ENCODE measurements around the gene ATXN7L1.

Gene ATXN7L1, protein sequence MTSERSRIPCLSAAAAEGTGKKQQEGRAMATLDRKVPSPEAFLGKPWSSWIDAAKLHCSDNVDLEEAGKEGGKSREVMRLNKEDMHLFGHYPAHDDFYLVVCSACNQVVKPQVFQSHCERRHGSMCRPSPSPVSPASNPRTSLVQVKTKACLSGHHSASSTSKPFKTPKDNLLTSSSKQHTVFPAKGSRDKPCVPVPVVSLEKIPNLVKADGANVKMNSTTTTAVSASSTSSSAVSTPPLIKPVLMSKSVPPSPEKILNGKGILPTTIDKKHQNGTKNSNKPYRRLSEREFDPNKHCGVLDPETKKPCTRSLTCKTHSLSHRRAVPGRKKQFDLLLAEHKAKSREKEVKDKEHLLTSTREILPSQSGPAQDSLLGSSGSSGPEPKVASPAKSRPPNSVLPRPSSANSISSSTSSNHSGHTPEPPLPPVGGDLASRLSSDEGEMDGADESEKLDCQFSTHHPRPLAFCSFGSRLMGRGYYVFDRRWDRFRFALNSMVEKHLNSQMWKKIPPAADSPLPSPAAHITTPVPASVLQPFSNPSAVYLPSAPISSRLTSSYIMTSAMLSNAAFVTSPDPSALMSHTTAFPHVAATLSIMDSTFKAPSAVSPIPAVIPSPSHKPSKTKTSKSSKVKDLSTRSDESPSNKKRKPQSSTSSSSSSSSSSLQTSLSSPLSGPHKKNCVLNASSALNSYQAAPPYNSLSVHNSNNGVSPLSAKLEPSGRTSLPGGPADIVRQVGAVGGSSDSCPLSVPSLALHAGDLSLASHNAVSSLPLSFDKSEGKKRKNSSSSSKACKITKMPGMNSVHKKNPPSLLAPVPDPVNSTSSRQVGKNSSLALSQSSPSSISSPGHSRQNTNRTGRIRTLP

DNA sequence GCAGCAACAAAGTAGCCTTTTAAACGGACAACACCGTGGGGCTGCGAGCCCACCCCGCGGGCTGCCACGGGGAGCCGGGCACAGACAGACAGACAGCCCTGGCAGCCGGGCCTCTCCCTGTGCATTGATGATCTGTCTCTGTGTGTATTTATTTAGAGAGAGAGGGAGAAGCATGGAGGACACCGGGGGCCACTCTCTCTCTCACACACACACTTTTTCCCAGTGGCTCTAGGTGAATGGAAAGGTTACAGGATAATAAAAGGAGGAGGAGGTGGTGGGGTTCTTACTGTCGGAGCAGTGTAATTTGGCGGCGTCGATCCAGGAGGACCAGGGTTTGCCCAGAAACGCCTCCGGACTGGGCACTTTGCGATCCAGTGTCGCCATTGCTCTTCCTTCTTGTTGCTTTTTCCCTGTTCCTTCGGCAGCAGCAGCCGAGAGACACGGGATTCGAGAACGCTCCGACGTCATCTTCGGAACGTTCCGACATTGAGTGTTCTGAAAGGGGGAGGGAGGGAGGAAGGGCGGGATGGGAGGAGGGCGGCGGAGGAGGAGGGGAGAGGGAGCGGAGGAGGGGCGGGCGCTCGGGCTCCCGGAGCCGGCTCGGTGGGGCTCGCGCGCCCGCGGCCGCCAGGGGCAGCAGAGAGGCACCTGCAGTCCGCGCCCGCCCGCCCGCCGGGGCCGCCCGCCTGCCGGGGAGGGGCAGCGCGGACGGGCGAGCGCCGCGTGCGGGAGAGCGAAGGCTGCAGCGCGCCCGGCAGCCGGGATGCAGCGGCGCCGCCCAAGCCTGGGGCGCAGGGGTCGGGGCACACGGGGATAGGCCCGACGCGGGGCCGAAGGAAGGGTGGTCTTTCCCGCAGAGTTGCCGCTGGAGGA lies at the start of gene ATXN7L1:
Gene ATXN7L1 (minus strand): TSS at position 509 of the 873 bp plus-strand sequence. CDS start 41 bp downstream, at position 468.
- DNase-seq (ENCODE audit: low spot score): peak; percentile 97

DNA sequence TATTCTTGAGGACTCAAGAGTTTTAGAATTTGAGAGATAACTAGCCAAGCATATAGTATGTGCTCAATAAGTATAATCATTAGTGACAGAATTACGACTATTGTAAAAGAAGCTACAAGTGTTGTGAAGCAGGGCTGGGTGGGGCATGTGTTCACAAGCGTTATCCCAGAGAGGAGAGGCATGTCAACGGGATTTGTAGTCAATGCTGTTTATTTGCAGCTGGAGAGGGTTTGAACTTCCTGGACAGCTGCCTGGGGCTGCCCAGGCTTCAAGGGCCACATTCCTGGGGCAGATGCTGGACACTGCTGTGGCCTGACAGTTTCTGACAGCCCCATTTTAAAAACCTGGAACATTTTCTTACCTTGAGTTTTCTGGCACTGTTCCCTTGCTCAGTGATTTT lies 49.7 kb upstream of the ATXN7L1 start:
- no peak for DNase-seq (ENCODE audit: low spot score)

DNA sequence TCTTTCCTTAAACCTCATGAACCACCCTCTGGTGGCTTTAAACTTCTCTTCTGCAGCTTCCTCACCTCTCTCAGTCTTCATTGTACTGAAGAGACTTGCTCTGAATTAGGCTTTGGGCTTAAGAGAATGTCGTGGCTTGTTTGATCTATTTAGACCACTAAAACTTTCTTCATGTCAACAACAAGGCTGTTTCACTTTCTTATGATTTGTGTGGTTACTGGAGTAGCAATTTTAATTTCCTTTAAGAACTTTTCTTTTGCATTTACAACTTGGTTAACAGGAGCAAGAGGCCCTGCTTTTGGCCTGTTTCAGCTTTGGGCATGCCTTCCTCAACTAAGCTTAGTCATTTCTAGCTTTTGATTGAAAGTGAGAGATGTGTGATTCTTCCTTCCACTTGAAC lies 48.5 kb upstream of the ATXN7L1 start:
- no peak for DNase-seq (ENCODE audit: low spot score)

DNA sequence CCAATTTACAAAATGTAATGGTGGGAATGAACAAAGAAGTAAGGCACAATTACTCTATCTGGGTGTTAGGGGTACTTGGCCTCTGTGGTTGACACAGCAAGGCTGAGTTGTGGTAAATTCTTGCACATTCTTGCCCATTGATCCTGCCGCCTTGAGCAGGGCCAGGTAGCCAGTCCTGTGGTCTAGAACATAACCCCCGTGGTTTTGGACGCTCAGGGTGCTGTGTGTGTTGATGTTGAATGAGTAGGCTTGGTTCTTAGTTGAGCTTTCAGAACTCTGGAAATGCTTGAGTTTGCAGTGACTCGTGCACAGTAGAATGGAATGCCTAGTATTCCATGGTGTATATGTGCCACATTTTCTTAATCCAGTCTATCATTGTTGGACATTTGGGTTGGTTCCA lies 44.4 kb upstream of the ATXN7L1 start:
- peak; percentile 36 for DNase-seq (ENCODE audit: low spot score)

DNA sequence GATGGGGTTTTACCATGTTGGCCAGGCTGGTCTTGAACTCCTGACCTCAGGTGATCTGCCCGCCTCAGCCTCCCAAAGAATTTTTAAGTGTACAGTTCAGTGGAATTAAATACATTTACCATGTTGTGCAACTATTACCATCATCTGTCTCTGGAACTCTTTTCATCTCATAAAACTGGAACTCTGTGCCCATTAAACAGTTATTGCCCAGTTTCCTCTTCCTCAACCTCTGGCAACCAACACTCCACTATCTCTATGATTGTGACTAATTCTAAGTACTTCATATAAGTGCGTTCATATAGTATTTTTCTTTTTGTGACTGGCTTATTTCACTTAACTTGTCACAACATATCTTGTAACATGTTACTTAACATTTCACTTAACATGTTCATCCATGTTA lies 41.3 kb upstream of the ATXN7L1 start:
- no peak for DNase-seq (ENCODE audit: low spot score)

DNA sequence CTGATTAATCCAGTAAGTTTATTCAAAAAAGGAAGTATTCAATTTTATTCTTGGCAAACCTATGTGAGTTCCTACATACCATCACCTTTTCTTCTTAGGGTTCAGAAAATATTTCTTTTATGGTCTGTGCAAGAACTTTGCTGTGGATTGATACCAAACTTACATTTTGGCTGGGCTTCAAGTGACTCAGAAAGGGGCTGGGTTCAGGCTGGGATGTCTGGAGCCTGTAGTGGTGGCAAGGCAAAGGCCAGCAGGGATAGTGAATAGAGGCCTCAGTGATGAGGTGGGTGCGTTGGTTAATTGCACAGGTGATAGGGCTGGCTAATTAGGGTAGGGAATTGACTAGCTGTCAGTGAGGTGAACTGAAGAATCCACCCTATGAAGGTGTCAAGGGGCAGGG lies 40.2 kb upstream of the ATXN7L1 start:
- DNase-seq (ENCODE audit: low spot score): no peak

DNA sequence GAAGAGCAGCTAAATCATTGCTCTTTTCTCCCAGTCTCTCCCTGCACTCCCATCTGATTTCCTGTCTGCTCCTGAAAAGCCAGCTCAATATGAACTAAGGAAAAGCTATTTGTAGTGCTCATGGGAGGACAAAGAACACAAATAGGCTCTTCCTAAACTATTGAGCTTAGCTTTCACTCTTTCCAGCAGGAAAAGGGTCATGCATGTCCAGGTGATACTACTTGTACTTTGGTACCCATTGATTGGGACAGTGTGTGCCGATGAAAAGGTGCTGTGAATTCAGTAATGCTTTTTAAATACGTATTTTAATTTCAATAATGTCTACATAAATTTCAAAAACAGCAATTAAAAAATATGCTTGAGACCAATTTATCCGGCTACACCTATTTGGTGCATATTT lies 37.5 kb upstream of the ATXN7L1 start:
- no peak for DNase-seq (ENCODE audit: low spot score)

DNA sequence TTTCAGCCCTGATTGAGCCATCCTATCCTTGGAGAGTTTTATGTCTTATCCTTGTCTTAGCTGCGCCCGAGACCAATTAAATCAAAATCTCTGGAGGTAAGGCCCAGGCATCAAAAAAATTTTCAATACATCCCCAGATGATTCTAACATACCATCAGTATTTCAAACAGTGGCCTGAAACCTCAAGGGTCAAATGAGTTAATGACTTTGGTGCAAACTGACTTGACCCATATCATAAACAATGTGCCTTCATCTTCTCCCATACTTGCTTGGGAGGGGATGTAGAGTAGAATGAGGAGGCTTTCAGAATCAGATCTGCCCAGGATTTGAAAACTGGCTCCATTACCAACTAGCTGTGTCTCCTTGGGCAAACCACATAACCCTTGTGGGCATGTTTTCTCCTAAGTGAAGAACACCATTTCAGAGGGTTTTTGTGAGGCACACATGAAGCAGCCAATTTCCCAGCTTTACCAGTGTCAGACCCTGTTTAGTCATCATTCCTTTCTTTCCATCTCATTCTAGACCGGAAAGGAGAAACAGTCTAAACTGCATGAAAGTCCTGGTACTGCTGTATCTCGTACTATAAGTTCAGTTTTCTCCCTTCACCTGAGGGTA lies 35.7 kb upstream of the ATXN7L1 start:
- DNase-seq (ENCODE audit: low spot score): no peak

DNA sequence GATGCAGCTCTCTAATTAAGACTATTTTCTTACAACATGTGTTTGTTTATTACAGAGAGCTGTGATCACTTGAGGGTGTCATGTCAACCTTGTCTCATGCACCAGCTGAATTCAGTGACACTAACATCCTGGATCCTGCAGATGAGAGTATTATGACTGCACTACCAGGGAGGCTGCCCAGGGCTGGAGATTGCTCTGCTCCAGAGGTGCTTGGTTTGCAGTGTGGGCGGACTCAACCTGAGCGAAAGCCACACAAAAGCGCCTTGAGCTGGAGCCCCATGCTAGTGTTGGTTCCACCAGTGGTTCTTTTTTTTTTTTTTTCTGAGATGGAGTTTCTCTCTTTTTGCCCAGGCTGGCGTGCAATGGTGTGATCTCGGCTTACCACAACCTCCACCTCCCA lies 33.8 kb upstream of the ATXN7L1 start:
- DNase-seq (ENCODE audit: low spot score): no peak

DNA sequence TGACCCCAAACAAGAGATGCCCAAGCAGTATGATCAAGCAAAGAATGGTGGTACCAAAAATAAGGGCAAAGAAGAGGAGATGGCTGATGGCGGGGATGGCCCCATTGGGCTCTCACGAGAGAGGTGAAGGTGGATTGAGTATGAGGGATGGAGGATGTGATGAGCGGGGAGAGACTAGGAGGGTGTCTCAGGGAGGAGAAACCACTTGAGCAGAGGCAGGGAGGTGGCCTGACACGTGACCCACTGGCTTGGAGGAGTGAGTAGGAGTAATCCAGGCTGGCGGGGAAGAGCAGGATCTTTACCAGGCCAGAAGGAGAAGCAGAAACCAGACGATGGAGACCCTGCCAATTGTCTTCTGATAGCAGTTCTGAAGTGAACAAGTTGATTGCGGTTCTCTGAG lies 33.3 kb upstream of the ATXN7L1 start:
- DNase-seq (ENCODE audit: low spot score): no peak

DNA sequence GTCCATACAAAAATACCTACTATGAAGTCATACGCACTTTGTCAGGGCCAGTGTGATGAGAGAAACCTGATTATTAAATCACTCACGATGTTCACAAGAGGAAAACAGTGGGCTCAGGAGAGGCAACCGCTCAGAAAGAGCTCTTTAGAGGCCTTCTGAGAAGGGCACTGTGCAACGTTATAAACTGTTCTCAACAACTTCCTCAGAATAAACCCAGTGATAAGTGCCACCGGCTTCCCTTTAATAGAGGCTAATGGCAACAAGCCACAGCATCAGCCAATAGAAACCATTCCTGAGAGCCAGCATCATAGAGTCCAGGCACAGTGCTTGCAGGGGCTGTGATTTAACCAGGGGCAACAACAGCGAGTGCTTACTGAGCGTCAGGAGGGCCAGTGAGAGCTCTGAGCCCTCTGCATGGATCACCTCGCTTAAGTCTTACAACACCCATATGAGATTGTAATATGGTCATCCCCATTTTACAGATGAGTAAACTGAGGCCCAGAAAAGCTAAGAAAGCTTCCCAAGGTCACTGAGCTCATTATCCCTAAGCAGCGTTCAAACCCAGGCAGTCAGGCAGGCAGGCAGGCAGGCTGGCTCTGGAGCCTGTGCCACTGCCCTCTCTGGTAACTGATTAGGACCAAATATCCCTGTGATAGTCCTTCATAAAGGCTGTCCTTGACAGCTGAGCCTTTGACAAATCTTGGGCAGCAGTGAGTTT lies 30.9 kb upstream of the ATXN7L1 start:
- DNase-seq (ENCODE audit: low spot score): no peak

DNA sequence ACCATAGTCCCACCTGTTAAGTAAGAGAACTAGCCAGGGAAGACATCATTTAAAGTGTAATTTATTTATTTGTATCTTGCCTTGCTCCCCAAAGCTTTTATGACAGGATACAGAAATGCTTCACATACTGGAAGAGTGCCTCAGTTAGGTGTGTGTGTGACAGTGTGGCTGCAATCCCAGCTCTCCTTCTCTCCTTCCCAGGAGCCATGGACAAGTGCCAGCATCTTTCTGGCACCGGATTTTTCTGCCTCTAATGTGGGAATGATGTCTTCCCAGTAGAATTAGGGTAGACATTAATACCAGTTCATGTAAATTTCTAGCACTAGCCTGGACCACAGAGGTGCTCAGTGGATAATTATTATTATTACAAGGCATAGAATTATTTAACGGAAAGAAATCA lies 30.3 kb upstream of the ATXN7L1 start:
- DNase-seq (ENCODE audit: low spot score): no peak

DNA sequence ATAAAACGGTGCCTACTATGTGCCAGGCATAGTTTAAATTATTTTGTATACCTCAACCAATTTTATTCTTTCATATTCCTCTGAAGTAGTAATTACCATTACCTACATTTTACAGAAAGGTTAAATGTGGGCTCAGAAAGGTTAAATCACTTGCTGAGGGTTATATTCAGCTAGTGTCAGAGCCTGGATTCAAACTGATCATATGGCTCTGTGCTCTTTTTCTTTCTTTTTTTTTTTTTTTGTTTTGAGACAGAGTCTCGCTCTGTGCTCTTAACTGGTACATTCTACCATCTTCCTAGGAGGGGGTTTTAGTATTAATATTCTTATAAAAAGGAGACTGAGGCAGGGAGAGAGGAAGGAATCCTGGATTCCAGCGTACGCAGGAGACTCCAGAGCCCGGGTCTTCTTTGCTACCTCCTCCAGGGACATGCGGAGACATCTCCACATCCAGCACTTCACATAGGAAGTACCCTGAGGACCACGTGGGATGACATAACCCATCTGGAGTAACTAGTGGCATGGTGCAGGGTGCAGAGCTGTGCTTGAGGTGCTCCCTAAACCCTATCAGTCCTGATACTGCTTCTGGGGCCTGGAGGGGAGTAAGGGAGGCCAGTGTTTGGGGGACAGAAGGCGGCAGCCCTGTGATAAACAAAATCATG lies 29.6 kb upstream of the ATXN7L1 start:
- no peak for DNase-seq (ENCODE audit: low spot score)

DNA sequence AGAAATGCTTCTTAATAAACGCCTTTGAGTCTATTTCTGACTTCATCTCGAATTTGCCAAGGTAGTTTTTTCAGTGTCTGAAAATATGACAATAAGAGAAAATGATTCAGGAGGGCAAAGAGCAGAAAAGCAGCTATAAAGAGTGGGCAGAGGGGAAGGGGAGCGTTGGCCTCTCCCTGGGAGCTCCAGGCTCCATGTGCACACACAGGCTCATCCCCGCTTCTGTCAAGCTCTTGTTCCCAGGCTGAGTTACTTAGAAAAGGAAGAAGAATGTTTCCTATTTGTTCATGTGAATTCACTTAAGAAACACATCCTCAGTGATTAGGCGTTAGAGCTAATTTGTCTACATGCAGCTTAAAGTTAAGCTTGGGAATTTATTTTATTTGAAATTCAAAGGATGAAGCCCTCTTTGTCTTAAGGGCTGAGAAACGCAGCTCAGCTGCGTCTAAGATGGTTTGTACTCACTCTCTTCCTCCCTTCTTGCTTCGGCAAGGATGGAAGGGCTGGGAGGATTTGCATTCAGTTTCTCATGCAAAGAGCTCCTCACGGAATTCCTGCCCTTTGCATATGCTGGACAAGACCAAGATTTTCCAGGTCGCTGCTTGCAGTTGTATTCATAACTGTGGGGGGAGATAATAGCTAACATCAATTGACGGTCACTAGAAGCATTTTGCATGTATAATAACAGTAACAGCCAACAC lies 29.0 kb upstream of the ATXN7L1 start:
- no peak for DNase-seq (ENCODE audit: low spot score)

DNA sequence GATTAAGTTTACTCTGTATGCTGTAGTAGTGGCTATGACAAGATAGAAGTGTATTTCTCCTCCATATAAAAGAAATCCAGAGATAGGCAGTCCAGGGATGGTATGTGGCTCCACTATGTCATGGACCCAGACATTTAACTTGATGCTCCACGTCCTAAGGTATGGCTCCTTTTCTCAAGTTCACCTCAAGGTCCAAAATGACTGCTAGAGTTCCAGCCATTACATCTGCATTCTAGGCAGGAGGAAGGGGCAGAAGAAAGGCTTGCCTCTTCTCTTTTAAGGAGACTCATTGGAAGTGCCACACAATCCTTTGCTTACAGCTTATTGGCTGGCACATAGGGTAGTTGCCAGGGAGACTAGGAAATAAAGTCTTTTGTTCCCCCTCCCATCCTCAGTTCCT lies 27.7 kb upstream of the ATXN7L1 start:
- DNase-seq (ENCODE audit: low spot score): no peak

DNA sequence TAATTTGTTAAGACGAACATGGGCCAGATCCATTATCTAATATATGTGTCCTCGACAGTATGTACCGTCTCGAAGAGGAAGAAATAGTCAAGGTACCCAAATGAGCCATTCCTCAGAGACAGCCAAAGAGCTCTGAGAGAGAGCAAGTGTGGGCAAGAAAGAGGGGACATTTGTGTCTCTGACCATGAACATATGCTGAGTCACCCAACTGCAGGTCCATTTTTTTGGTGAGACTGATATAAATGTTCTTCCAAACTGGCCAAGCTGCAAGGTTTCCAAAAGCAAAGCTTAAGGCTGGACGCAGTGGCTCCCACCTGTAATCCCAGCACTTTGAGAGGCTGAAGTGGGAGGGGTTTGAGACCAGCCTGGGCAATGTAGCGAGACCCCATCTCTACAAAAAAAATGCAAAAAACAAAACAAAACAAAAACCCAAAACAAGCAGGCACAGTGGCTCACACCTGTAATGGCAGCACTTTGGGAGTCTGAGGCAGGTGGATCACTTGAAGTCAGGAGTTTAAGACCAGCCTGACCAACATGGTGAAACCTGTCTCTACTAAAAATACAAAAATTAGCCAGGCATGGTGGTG lies 26.0 kb upstream of the ATXN7L1 start:
- DNase-seq (ENCODE audit: low spot score): no peak

DNA sequence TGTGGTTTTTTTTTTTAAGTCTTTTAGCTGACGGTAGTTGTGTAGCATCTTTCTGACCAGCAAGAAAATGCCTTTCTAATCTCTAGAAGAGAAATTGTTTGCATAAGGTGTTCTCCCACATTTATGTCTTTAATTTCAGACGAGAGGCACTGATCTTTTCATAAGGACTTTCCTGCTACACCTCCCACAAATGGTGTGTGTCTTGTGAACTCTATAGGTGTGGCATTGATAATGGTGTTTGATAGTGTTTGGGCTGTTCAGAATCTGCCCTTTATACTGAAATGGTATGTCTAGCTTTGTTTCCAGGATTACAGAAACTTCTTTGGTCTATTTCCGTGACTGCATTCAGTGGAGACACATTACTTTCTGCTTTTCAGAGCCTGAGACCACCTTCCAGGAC lies 21.6 kb upstream of the ATXN7L1 start:
- DNase-seq (ENCODE audit: low spot score): no peak

DNA sequence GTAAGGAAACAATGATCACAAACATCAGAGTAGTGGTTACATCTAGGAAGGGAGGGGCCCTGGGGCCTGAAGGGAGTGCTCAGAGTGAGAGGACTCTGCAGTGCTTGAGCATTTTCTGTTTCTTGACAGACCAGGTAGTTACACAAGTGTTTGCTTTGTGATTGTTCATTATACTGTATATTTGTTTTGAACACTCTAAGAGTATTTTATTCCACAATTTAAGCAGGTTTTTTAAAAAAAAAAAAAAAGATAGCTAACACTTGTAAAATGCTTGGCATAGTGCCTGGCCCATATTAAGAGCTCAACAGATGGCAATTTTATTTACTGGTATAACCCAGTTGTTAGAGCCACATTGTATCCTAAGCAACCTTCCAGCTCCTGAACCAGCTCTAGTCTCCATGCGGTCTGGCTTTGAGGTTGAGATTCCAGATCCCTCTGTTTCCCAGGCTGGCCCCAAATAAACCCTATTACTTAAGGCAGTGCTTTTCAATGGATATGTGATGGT lies 20.1 kb upstream of the ATXN7L1 start:
- no peak for DNase-seq (ENCODE audit: low spot score)

DNA sequence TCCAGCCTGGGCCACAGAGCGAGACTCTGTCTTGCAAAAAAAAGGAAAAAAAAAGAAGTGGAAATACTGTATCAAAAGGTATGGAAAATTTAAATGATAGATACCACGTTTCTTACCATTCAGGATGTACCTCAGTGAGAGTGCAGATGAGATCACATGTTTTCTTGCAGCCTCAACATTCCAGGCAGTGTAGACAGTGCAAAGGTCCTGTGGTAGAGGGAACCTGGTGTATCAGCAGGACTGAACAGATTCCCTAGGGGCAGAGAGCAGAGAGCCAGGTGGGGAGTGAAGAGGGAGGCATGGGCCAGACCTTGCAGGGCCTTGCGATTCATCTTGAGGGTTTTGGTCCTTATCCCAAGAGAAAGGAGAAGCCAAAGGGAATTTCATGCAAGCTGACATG lies 17.7 kb upstream of the ATXN7L1 start:
- no peak for DNase-seq (ENCODE audit: low spot score)

Measured in SW480 (cell line).